ENCODE data around the gene APBB3.
A peak's percentile ranks its signal among the peaks of the same experiment; 100 is the strongest.

The APBB3 gene

GRCh38 chr5:140574165-140574564 lies 9.8 kb upstream of the APBB3 start:
- DNase-seq: no peak

GRCh38 chr5:140573683-140574082 lies 9.3 kb upstream of the APBB3 start:
- no peak for DNase-seq

GRCh38 chr5:140571105-140571504 lies 6.7 kb upstream of the APBB3 start:
- DNase-seq: no peak

- no peak for DNase-seq
Observed at GRCh38 chr5:140570488-140570887, 6.1 kb upstream of the APBB3 start.

- no peak for DNase-seq
Observed at GRCh38 chr5:140570058-140570457, 5.7 kb upstream of the APBB3 start.

- no peak for DNase-seq
Observed at GRCh38 chr5:140569197-140569596, 4.8 kb upstream of the APBB3 start.

GRCh38 chr5:140568443-140569063 lies 4.2 kb upstream of the APBB3 start:
- DNase-seq: no peak

GRCh38 chr5:140567871-140568270 lies 3.5 kb upstream of the APBB3 start:
- DNase-seq: no peak

GRCh38 chr5:140567136-140567818 lies 2.9 kb upstream of the APBB3 start:
- no peak for DNase-seq

- DNase-seq: no peak
Observed at GRCh38 chr5:140566665-140567064, 2.3 kb upstream of the APBB3 start.

GRCh38 chr5:140565780-140566095 lies 1.3 kb upstream of the APBB3 start:
- DNase-seq: no peak

- no peak for DNase-seq
Observed at GRCh38 chr5:140565024-140565779, 804 bp upstream of the APBB3 start.

GRCh38 chr5:140563596-140563995 lies 802 bp downstream of the APBB3 start:
- no peak for DNase-seq

- DNase-seq: no peak
Observed at GRCh38 chr5:140561753-140562523, 2.5 kb downstream of the APBB3 start.

GRCh38 chr5:140560227-140560626 lies 4.2 kb downstream of the APBB3 start:
- no peak for DNase-seq

- DNase-seq: no peak
Observed at GRCh38 chr5:140558542-140558941, 5.9 kb downstream of the APBB3 start.

- no peak for DNase-seq
Observed at GRCh38 chr5:140557965-140558364, 6.4 kb downstream of the APBB3 start.

GRCh38 chr5:140557136-140557805 lies 7.1 kb downstream of the APBB3 start, which contains the start of gene SRA1:
SRA1 (minus strand) TSS chr5:140557473; CDS start chr5:140557452, 21 bp downstream.
- peak; percentile 46 for DNase-seq

GRCh38 chr5:140556438-140556837 lies 8.0 kb downstream of the APBB3 start:
- DNase-seq: no peak

GRCh38 chr5:140555747-140556312 lies 8.6 kb downstream of the APBB3 start:
- no peak for DNase-seq

GRCh38 chr5:140554454-140554853 lies 9.9 kb downstream of the APBB3 start:
- DNase-seq: no peak

- DNase-seq: no peak
Observed at GRCh38 chr5:140553657-140554056, 10.7 kb downstream of the APBB3 start.
